Panc1 (cell line): Measurements from ENCODE around the gene FBLN2.

Source experiments
- POLR2AphosphoS5 ChIP-seq: IDR thresholded peaks from 2 replicates; pipeline ENCODE4 v1.6.1; 2012; ENCODE audit warnings: mild to moderate bottlenecking, low read depth, low read length, moderate library complexity
- TCF7L2 ChIP-seq: IDR thresholded peaks from 2 replicates; pipeline ENCODE4 v1.6.1; 2011; ENCODE audit warnings: mild to moderate bottlenecking, low read depth, low read length, inconsistent platforms
- TF ChIP-seq, protein P1 (sequence below): fragments of 450-650 bp; IDR thresholded peaks from 2 replicates; pipeline ENCODE4 v1.5.1; 2017; ENCODE audit warnings: mild to moderate bottlenecking
- TF ChIP-seq, protein P2 (sequence below), 2 experiments: IDR thresholded peaks; 2 replicates each; pipeline ENCODE4 v1.6.1; 2011 to 2012; ENCODE audit warnings: low read depth in 2 of 2, control low read depth in 1 of 2, low read length in 1 of 2, mild to moderate bottlenecking in 1 of 2, moderate library complexity in 1 of 2; ENCODE audit not compliant: insufficient read depth in 1 of 2

DNA sequence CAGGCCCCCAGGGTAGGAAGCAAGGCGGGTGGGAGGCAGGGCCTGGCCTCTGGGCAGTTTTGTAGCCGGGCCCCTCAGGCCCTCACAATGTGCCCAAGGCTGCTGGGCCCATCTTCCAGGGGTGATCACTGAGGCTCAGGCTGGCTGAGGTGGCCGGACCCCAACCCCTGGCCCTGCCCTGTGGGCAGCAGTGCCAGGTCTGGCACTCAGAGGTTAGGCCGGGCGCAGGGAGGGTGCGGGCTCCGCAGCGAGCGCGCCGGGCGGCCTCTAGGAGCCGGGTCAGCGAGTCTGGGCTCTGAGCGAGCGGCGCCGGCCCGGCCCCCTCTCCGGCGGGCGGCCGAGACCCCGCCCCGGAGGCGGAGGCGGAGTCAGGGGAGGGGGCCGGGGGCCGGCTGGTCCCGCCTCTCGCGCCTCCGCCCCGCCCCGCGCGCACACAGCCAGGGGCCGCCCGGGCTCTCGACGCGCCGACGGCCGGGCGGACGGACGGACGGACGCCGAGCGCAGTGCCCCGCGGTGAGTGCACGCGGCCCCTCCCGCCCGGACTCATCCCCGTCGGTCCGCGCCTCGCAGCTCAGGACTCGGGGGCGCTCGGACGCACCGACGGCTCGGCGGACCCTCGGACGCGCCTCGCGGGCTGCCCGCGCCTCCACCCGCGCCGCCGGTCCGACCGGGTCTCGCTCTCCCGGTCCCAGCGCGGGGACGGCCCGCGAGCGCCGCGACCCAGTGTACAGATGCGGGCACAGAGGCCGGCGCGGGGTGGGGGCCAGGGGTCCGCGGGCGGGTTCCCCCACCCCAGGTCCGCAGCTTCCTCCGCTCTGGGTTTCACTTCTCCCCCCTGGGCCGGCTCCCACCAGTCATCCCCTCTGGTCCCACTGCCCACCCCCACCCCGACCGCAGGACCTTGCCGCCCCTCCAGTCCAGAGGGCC is at the start of gene FBLN2:
- TF ChIP-seq, protein P1, sequence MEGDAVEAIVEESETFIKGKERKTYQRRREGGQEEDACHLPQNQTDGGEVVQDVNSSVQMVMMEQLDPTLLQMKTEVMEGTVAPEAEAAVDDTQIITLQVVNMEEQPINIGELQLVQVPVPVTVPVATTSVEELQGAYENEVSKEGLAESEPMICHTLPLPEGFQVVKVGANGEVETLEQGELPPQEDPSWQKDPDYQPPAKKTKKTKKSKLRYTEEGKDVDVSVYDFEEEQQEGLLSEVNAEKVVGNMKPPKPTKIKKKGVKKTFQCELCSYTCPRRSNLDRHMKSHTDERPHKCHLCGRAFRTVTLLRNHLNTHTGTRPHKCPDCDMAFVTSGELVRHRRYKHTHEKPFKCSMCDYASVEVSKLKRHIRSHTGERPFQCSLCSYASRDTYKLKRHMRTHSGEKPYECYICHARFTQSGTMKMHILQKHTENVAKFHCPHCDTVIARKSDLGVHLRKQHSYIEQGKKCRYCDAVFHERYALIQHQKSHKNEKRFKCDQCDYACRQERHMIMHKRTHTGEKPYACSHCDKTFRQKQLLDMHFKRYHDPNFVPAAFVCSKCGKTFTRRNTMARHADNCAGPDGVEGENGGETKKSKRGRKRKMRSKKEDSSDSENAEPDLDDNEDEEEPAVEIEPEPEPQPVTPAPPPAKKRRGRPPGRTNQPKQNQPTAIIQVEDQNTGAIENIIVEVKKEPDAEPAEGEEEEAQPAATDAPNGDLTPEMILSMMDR: no peak
- TF ChIP-seq, protein P2, sequence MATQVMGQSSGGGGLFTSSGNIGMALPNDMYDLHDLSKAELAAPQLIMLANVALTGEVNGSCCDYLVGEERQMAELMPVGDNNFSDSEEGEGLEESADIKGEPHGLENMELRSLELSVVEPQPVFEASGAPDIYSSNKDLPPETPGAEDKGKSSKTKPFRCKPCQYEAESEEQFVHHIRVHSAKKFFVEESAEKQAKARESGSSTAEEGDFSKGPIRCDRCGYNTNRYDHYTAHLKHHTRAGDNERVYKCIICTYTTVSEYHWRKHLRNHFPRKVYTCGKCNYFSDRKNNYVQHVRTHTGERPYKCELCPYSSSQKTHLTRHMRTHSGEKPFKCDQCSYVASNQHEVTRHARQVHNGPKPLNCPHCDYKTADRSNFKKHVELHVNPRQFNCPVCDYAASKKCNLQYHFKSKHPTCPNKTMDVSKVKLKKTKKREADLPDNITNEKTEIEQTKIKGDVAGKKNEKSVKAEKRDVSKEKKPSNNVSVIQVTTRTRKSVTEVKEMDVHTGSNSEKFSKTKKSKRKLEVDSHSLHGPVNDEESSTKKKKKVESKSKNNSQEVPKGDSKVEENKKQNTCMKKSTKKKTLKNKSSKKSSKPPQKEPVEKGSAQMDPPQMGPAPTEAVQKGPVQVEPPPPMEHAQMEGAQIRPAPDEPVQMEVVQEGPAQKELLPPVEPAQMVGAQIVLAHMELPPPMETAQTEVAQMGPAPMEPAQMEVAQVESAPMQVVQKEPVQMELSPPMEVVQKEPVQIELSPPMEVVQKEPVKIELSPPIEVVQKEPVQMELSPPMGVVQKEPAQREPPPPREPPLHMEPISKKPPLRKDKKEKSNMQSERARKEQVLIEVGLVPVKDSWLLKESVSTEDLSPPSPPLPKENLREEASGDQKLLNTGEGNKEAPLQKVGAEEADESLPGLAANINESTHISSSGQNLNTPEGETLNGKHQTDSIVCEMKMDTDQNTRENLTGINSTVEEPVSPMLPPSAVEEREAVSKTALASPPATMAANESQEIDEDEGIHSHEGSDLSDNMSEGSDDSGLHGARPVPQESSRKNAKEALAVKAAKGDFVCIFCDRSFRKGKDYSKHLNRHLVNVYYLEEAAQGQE (IDR thresholded peaks at IDR 0.05; ENCODE audit: insufficient read depth in 1 of 2, low read depth in 2 of 2, low read length in 1 of 2): no peak
- no peak for TF ChIP-seq TCF7L2
- TF ChIP-seq POLR2AphosphoS5: no peak
